Measurements from ENCODE around the gene CD81.

GRCh38 chr11:2328021-2328420 lies 49.1 kb upstream of the CD81 start:
- TF ChIP-seq CTCF (IDR thresholded peaks at IDR 0.05): no peak
- TF ChIP-seq POLR2A (IDR thresholded peaks at IDR 0.05): no peak
